ENCODE results near the gene ZCCHC14.

The ZCCHC14 gene

DNA sequence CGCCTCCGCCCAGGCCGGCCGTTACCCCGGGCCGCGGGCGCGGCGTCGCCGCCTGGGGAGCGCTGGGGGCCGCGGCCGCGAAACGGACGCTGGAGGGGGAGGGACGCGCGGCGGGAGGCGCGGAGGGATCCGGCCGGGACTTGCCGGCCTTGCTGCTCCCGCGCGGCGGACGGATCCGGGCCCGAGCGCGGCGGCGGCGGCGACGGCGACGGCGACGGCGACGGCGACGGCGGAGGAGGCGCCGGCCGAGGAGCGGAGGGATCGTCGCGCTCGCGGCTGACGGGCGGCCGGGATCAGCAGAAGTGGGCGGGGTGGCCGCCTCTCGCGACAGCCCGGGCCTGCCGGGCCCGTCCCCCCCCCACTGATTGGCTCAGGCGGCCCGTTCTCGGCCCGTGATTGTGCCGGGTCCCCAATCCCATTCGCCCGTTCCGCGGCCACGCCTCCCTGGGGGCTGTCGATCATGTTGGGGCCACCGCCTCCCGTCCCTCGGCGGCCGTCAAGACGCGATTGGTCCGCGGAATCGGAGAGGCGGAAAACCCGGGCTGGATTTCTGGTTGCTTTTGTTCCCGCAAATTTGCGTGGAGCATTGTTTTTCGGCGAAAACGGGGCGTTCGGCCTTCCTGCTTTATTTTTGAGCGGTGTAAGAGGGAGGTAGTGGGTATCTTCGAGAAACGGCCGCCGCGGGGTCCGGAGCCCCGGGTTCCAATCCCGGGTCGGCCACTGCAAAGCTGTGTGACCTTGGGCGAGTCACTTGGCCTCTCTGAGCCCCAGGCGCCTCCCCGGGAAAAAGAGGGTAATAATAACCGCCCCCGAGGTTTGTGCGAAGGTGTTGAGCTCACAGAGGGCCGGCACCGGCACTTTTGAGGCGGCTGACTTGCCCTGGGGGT, at the start of gene ZCCHC14:
ZCCHC14 (minus strand) TSS at position 304 of the 887 bp plus-strand sequence. CDS start 786 bp downstream, outside the sequence.
- DNase-seq (ENCODE audit: low read depth), result peak; percentile 89

DNA sequence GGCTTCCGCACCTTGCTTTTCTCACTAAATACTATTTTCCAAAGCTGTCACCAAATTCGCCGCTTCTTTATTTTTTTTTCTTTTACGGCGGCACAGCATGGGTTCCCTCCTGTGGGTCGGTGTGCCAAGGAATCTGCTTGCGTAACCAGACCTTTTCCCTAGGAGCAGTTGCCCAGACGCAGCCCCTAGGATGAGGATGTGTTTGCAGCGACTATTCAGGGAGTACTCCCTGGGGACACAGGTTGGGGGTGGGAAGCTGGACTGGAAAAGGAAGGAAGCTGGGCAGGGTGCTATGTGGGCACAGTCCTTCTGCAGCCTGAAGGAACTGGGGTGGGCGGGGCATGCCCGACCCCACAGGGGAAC, 49.0 kb upstream of the ZCCHC14 start:
- DNase-seq (ENCODE audit: low read depth), result no peak

DNA sequence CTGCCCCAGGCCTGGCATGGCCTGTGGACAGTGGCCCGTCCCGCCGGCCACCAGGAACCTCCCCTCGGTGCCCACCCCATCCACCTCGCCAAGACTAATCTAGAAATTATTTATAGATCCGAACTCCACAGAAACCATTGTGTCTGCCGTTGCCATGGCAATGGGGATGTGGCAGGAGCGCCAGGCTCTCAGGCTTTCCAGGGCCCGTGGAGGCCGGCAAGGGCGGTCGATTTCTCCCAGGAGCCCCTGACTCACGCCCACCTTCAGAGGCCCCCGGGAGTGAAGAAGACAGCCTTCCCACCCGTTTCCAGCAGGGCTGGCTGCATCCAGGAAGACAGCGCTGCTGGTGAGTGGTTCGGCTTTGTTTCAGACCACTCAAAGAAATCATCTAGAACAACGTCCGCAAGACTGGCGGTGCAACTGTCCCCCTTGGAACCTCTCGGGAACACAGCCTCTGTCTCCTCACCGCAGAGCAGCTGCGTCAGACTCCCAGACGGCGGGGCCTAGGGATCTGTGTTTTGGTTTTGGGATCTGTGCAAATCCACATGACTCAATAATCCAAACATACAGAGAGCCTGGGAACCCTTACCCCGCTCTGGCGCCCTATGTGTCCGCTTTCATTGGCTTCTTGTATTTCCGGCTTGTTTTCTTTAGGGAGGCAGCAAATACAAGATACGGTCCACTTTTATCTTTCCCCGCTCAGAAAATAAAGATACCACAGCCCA, 48.5 kb upstream of the ZCCHC14 start:
- DNase-seq (ENCODE audit: low read depth), result no peak

DNA sequence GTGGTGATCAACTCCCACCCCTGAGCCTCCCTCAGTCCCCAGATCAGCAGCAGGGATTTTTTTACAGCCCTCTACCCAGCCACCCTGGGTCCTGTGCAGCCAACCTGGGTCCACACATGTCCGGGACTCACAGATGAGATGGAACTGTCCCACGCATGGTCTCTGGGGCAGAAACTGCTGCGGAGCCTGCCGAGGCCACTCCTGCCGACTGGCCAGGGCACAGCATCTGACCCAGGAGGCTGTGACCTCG, 48.0 kb upstream of the ZCCHC14 start:
- no peak for DNase-seq (ENCODE audit: low read depth)

DNA sequence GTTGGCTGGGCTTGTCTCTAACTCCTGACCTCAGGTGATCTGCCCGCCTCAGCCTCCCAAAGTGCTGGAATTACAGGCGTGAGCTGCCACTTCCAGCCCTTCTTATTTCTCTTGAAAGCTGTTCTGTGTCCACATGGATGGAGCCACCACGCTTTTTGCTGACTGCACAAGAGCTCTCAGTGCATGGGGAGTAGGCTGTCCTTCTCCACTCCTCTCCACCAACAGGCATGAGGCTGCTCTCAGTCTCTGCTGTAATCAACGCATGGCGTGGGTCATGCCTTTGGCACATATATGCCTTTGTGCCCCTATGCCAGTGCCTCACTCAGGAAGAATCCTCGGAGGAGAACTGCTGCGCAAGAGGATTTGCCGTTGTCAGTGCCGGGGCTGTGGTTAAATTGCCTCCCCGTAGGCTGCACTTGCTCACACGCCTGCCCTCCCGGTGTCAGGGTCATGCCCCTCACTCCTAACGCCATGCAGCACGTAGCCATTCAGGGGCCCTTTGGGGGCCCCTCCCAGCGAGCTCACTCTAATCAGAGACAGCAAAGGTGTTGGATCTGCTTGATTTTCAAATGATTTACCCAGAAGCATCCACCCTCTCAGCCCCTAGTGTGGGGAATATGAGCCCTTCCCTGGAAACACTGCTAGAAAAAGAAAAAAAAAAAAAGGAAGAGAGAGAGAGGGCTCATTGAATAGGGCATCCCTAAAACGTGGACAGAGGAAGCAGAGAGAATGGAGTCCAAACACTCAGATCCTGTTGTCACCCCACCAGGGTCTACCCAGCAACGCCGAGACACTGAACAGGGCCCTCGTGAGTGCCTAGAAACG, 47.5 kb upstream of the ZCCHC14 start:
- no peak for DNase-seq (ENCODE audit: low read depth)

DNA sequence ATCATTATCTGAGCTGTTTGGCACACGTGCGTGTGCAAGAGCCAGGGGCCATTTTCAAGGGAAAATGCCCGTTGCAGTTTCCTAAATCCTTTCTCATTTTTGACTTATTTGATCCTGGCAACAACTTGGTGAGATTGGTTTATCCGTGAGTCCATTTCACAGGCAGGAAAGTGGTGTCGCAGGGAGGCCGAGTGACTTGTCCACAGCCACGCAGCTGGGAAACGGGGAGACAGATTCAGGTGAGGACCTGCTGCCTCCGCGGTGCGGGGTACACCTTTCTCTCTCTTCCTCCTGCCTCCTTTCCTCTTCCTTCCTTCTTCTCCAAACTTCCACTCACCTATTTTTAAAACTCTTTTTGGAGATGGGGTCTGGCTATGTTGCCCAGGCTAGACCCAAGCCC, 46.3 kb upstream of the ZCCHC14 start:
- no peak for DNase-seq (ENCODE audit: low read depth)

DNA sequence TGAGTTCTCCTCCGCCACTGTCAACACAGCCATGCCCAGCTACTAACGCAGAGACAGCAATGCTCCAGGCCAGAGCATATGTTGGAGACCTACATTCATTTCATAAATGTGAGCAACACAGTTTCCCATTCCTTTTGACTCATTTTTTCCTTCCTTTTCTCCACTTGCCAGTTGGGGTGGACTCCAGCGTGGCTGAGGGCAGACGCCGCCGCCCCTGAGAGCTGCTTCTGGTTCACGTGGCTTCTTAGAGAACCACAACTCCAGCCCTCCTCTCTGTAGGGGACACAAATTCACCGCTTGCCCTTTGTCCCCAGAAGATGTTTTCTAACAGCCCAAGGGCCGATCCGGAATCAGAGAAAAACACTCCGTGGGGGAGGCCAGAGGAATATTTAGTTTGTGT, 45.8 kb upstream of the ZCCHC14 start:
- no peak for DNase-seq (ENCODE audit: low read depth)

DNA sequence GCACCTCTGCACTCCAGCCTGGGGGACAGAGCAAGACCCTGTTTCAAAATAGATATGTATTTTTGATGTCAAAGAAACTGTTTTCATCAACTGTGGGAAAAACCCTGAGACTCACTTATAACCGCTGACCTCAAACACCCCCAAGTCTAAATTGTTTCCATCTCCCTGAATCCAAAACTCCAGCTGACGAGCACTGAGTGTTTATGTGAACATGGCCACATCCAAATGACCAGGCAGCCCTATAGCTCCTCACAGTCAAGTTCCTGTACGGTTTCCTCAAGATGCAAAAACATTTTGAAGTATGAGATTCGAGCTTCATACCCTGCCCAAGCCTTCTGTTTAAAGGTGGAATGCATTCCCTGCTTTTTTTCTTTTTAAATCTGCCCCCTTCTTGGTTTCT, 45.3 kb upstream of the ZCCHC14 start:
- DNase-seq (ENCODE audit: low read depth), result no peak

DNA sequence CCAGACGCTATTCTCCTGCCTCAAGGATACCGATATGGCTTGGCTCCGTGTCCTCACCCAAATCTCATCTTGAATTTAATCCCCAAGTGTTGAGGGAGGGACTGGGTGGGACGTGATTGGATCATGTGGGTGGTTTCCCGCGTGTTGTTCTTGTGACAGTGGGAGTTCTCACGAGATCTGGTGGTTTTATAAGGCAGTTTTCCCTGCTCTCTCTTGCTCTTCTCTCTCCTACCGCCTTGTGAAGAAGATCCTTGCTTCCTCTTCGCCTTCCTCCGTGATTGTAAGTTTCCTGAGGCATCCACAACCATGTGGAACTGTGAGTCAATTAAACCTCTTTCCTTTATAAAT, 43.9 kb upstream of the ZCCHC14 start:
- DNase-seq (ENCODE audit: low read depth), result no peak

DNA sequence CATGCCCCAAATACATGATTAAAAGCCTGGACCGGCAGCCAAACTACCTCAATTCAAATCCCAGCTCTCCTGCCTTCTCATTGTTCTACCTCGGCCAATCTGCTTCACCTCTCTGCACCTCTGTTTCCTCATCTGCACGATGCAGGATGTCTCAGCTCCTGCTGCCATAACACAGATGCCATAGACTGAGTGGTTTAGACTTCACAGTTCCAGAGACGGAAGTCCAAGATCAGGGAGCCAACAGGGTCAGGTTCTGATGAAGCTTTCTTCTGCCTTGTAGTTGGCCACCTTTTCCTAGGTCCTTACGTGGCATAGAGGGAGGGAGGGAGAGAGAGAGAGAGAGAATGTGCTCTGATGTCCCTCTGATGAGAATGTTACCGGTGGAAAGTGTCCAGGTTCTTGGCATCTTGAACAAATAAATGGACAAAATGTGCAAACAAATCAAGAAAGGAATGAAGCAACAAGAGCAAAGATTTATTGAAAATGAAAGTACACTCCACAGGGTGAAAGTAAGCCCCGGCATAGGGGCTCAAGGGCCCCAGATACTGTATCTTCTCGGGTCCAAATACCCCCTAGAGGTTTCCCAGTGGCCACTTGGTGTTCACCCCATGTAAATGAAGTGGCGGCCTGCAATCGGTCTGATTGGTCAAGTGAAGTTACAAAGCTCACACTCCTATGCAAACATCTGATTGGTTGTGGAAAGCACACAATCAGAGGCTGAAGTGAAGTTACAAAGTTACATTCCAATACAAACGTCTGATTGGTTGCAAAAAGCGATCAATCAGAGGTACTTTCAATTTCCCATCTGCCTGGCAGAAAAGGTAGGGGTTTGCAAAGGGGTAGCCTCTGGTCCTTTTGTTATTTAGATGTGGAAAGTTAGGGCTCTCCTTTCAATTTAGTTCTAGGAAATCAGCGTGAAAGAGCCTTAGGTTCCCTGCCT, 43.3 kb upstream of the ZCCHC14 start:
- no peak for DNase-seq (ENCODE audit: low read depth)

DNA sequence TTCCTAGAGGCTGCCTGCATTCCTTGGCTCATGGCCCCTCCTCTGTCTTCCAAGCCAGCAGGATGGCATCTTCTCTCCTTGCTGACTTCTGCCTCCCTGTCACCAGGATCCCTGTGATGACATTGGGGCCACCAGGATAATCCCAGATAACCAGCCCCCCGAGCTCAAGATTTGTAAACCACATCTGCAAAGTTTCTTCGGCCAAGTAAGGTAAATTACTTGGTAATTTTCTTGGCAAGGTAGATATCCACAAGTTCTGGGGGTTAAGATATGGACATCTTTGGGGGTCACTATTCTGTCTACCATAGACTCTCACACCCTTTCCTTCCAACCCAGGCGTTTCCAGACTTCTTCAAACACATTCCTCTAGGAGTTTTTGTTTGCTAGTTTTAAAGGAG, 42.6 kb upstream of the ZCCHC14 start:
- DNase-seq (ENCODE audit: low read depth), result no peak

DNA sequence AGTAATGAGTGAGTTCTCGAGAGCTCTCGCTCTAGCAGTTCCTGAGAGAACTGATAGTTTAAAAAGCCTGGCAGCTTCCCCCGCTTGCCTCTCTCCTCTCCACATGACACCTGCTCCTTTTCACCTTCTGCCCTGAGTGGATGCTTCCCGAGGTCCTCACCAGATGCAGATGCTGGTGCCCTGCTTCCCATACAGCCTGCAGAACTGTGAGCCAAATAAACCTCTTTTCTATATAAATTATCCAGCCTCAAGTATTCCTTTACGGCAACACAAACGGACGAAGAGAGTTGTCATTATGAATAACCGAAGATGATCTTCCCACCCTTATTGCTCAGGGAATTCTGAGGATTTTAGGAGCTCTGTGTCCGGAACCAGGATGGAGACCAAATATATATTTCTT, 41.9 kb upstream of the ZCCHC14 start:
- DNase-seq (ENCODE audit: low read depth), result no peak

DNA sequence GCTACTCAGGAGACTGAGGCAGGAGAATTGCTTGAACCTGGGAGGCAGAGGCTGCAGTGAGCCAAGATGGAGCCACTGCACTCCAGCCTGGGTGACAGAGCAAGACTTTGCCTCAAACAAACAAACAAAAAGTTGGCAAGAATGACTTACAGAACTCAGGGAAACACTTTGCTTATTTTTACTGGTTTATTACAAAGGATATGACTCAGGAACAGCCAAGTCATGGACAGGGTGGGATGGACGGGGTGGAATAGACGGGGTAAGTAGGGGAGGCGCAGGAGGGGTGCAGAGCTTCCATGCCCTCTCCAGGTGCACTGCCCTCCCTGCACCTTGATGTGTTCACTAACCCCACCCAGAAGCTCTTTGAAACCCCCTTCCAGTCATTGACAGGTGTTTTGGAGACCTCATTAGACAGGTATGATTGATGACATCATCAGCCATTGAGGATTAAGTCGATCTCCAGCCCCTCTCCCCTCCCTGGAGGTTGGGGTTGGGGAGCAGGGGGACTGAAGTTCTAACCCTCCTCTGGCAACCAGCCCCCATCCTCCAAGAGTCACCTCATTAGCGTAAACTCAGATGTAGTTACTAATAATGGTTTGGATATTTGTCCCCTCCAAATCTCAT, 41.3 kb upstream of the ZCCHC14 start:
- DNase-seq (ENCODE audit: low read depth), result no peak

DNA sequence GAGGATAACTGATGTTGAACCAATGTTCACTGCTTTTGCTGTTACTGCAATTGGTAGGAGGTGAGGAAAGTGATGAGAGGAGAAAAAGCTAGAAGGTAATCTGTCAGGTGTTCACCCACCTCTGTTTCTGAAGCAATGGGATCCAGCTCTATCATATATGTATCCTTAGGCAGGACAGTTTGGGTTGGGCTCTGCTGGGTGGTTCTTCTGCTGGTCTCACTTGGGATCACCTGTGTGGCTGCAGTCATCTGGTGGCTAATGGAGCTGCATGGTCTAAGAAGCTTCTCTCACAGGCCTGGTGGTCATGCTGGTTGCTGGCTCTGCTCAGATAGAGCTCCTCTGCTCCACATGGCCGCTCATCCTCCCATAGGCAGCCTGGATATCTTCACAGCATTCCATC, 40.2 kb upstream of the ZCCHC14 start:
- no peak for DNase-seq (ENCODE audit: low read depth)

DNA sequence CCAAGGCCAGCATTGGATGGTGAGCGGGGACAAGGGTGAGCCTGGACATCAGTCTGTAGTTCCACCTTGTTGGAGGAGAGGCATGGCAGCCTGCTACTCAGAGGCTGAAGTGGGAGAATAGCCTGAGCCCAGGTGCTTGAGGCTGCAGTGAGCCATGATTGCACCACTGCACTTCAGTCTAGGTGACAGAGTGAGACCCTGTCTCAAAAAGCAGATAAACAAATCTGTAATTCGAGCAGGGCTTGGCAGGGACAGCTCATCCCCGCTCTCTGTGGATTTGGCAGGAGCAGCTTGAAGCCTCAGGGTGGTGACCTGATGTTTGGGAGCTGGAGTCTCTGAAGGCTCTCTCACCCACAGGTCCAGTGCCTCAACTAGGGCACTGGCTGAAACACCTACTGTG, 38.6 kb upstream of the ZCCHC14 start:
- no peak for DNase-seq (ENCODE audit: low read depth)

DNA sequence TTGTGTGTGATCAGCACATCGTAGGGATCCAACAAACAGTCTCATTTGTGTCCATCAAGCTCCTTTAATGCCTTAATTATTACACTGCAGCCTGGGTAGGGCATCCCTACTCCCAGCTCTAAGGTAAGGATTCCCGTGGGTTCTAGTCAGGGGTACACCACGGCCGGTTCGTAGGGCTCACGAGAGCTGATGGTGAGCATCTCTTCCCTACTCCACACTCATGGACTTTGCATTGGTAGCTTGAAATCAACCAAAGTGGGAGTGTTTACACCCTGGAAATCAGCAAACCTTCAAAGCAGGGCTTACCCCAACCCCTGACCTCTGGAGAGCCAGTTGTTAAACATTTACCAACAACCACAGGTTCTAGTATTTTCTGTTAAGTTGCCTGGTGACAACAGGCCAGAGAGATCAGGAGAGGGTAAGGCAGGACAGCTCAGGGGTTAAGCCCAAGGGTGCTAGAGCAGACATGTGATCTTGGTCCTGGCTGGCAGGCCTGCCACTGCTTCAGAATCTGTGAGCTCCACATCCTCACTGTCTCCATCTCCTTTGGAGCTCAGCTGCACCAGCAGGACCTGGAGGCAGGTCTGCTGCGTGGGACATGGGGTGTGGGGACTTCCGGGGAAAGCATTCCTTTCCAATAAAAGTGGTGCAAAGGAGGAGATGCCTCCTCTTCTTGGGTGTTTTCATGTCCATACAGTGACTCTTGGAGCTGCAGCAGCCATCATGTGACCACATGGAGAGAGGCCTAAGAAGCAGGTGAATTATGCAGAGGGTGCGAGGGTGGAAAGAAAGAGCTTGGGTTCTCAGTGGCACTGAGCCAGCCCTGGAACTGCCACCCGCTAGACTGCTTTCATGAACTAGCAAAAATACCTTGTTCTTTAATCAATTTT, 36.1 kb upstream of the ZCCHC14 start:
- no peak for DNase-seq (ENCODE audit: low read depth)

DNA sequence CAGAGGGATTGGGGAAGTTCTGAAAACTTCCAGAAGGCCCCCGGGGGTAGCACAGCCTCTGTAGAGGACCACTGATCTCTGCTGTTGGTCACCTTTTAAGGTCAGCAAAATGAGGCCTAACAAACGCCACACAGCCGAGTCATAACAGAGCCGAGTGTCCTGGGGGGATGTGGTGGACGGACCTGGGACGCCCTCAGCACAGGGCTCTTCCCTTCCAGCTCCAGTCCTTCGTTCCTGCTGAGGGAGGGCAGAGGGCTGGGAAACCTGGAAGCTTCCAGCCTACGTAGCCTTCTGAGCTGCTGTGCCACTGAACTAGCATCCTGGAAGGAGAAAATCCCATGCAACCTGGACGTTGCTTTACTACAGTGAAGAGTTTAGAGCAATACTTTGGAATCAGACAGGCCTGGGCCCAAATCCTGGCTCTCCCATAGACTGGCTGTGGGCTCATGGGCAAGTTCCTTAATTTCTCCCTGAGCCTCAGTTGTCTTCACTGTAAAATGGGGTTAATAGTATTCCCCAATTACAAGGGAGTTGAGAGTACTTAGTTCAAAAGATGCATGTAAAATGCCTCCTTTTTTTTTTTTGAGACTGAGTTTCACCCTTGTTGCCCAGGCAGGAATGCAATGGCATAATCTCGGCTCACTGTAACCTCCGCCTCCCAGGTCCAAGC, 34.4 kb upstream of the ZCCHC14 start:
- no peak for DNase-seq (ENCODE audit: low read depth)

DNA sequence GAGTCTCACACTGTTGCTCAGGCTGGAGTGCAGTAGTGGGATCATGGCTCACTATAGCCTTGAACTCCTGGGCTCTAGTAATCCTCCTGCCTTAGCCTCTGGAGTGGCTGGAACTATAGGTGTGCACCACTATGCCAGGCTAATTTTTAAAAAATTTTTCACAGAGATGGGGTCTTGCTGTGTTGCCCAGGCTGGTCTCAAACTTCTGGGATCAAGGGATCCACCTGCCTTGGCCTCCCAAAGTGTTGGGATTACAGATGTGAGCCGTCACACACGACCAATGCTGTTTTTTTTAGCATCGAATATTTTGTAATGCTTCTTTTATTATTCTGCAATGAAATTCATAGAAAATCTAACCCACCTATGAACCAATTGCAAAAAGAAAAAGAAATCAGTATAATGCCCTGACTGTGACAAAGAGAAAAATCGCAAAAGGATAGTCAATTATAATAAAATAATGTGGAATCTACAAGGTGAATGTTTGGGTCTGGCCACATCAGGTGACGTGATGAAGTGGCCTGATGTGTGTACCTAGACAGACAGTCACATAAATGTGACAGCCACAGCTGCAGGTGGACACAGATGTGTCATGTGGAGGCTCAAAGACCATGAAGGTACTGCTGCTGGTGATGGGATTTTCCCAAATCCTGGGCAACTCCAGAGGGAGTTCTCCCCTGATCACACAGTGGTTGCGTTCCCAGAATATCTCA, 33.6 kb upstream of the ZCCHC14 start:
- no peak for DNase-seq (ENCODE audit: low read depth)

DNA sequence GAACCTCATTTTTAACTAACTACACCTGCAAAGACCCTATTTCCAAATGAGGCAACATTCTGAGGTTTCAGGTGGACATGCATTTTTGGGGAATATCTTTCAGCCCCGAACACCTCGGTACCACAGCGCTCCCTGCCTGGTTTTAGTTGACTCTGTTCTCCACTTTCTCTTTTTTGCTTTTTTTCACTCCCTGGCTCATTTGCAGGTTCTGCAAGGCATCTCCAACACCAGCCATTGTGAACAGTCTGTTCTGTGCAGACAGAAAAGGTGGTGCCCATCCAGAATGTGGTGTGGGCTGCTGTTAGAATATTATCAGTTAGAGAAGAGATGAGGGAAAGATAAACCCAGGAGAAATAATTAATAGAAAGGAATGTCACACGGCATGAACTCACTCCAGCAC, 32.5 kb upstream of the ZCCHC14 start:
- no peak for DNase-seq (ENCODE audit: low read depth)
